ENCODE measurements around the gene DPP9.

DPP9 gene

GRCh38 chr19:4705413-4706131 is 18.1 kb downstream of the DPP9 start:
- in situ Hi-C loops (cut with MboI; ENCODE audit: low sequenced_read_pairs, unreplicated experiment) = no loop called here

DNA sequence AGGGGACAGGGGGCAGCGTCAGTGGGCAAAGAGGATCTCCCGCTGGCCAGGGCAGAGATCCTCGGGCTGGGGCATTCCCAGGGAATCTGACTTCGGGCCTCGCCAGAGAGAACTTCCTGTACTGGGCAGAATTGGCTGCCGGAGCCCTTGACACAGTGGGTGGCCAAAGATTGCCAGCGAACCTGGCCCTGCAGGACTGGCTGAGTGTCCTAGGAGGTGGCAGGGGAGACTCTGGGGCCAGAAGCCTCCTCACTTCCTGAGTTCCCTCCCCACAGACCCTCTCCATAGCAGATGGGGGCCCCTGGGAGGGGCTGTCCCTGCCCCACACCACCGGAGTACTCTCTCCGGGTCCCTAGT is 19.3 kb downstream of the DPP9 start:
- DNase-seq (ENCODE audit: low spot score) = no peak
- TF ChIP-seq CTCF (IDR thresholded peaks at IDR 0.05; ENCODE audit: borderline replicate concordance, control extremely low read depth, extremely low read depth, insufficient read depth, missing control alignments) = no peak
- in situ Hi-C loops (cut with MboI; ENCODE audit: low sequenced_read_pairs, unreplicated experiment) = no loop called here

More at GRCh38 chr19:4705413-4706131, 18.1 kb downstream of the DPP9 start:
- no peak for DNase-seq (ENCODE audit: low spot score)
- no peak for TF ChIP-seq CTCF (IDR thresholded peaks at IDR 0.05; ENCODE audit: borderline replicate concordance, control extremely low read depth, extremely low read depth, insufficient read depth, missing control alignments)

DNA sequence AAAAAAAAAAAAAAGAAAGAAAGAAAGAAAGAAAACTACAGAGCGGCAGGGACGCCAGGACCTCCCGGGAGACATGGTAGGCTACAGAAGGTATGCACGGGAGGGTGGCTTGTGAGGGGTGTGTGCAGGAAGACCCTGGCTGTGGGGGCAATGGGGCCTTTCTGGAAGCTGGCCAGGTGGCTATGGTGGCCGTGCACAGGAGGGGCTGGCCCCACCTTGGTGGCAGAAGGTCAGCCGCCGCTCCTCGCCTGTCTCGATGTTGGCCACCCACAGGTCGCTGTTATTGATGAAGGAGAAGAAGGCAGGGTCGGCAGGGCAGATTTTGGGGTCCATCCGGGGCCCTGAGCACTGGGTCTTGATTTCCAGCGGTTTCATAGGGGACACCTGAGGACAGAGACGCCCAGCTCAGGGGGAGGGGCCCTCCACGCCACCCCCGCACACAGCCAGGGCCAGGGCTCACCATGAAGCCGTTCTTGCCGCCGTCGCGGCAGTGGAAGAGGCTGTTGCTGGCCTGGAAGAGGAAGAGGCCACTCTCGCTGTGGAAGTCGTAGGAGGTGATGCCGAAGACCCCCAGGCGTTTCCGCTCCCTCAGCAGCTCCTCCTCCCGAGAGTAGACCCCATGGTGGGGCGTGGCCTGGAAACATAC is 19.8 kb downstream of the DPP9 start:
- in situ Hi-C loops (cut with MboI; ENCODE audit: low sequenced_read_pairs, unreplicated experiment) = no loop called here
- DNase-seq (ENCODE audit: low spot score) = no peak
- TF ChIP-seq CTCF (IDR thresholded peaks at IDR 0.05; ENCODE audit: borderline replicate concordance, control extremely low read depth, extremely low read depth, insufficient read depth, missing control alignments) = no peak

- no peak for TF ChIP-seq CTCF (IDR thresholded peaks at IDR 0.05; ENCODE audit: borderline replicate concordance, control extremely low read depth, extremely low read depth, insufficient read depth, missing control alignments)
- in situ Hi-C loops (cut with MboI; ENCODE audit: low sequenced_read_pairs, unreplicated experiment) = no loop called here
- no peak for DNase-seq (ENCODE audit: low spot score)
These were observed 20.9 kb downstream of the DPP9 start for GRCh38 chr19:4702764-4703163.

DNA sequence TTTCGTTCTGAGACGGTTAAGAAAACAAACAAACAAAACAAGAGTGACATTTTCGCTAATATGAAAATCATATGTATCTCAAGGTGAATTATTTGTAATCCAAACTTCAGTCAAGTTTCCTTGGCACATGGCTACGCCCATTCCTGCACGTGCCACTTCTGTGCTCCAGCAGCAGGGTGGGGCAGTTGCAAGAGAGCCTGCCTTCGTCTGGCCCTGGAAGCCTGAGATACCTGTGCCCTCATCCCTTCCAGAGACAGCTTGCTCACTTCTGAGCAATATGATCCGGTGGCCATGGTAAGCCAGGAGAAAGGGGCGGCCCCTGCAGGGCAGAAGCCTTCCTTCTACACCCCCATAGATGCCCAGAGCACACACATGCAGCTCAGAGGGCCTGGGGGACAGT is 22.1 kb downstream of the DPP9 start:
- in situ Hi-C loops (cut with MboI; ENCODE audit: low sequenced_read_pairs, unreplicated experiment) = no loop called here
- no peak for DNase-seq (ENCODE audit: low spot score)
- no peak for TF ChIP-seq CTCF (IDR thresholded peaks at IDR 0.05; ENCODE audit: borderline replicate concordance, control extremely low read depth, extremely low read depth, insufficient read depth, missing control alignments)

DNA sequence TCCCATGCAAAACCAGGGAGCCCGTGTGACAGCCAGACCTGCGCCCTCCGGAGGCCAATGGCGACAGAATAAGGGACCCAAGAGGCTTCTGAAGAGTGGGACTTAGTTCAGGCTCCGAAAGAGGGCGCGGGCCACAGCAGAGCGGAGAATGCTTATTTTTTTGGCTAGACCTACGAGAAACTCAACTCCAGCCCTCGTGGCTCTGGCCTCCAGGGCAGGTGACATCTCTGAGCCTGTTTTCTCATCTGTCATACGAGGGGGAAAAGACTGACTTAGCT is 23.0 kb downstream of the DPP9 start:
- in situ Hi-C loops (cut with MboI; ENCODE audit: low sequenced_read_pairs, unreplicated experiment) = no loop called here
- DNase-seq (ENCODE audit: low spot score) = no peak
- no peak for TF ChIP-seq CTCF (IDR thresholded peaks at IDR 0.05; ENCODE audit: borderline replicate concordance, control extremely low read depth, extremely low read depth, insufficient read depth, missing control alignments)

Data from GM13976 (cell line).